Right lobe of liver (tissue), 4 donors: ENCODE data around the gene ZNF620.

Source experiments
- POLR2A ChIP-seq: fragments of 450-650 bp; IDR thresholded peaks from one replicate; pipeline ENCODE4 v1.6.1; 2017; ENCODE audit warnings: antibody characterized with exemption, mild to moderate bottlenecking
- TF ChIP-seq, protein P1 (sequence below), 4 donors: fragments of 200-600 bp in 3 of 4; fragments of 450-650 bp in 1 of 4; IDR thresholded peaks; one replicate each; pipeline versions ENCODE4 v1.5.1 to v1.8.0; 2016 to 2022; ENCODE audit warnings: antibody characterized with exemption in 4 of 4, mild to moderate bottlenecking in 2 of 4
- donor health status: DM: no; HTN: no; CAD: no.
- donor health status: DM: no; HTN: no; CAD: no.
- donor health status: DM: no; HTN: yes; CAD: no.

DNA sequence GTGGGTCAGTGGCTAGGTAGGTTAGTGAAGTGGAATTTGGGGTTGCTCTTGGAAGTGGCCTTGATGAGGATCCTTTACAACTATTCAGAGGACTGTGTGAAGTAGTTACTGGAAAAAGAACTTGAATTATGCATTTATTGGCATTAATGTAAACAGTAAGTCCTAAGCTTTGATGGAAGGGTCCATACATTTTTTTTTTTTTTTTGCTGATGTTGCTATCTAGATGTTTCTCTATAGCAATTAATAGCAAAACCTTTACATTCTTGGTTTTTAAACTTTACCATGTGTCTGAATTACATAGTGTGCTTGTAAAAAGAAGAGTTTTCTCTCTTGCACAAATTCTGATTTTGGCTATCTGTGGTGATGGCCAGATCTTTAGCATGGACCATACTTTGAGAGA lies 28.4 kb downstream of the ZNF620 start:
- TF ChIP-seq, protein P1, sequence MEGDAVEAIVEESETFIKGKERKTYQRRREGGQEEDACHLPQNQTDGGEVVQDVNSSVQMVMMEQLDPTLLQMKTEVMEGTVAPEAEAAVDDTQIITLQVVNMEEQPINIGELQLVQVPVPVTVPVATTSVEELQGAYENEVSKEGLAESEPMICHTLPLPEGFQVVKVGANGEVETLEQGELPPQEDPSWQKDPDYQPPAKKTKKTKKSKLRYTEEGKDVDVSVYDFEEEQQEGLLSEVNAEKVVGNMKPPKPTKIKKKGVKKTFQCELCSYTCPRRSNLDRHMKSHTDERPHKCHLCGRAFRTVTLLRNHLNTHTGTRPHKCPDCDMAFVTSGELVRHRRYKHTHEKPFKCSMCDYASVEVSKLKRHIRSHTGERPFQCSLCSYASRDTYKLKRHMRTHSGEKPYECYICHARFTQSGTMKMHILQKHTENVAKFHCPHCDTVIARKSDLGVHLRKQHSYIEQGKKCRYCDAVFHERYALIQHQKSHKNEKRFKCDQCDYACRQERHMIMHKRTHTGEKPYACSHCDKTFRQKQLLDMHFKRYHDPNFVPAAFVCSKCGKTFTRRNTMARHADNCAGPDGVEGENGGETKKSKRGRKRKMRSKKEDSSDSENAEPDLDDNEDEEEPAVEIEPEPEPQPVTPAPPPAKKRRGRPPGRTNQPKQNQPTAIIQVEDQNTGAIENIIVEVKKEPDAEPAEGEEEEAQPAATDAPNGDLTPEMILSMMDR (IDR thresholded peaks at IDR 0.05), result no peak
- no peak for TF ChIP-seq POLR2A
